HG02840 (cell line): ENCODE data around the gene CCDC6.
"Not testable (repeated sequence)": the region's sequence is repeated elsewhere in the genome, so short reads cannot be mapped to it uniquely, and the experiment has no call there.

Experiments
- ATAC-seq: cut with Tn5 transposase; IDR thresholded peaks from one replicate; pipeline ENCODE4 v1.9.1; 2021; ENCODE audit warnings: mild to moderate bottlenecking, moderate library complexity, moderate number of reproducible peaks; ENCODE audit not compliant: unreplicated experiment, low FRiP score

Gene CCDC6

GRCh38 chr10:59884893-59885292 is 21.5 kb downstream of the CCDC6 start:
- not testable (repeated sequence) for ATAC-seq

GRCh38 chr10:59881640-59882039 is 24.7 kb downstream of the CCDC6 start:
- ATAC-seq = no peak

GRCh38 chr10:59880971-59881510 is 25.3 kb downstream of the CCDC6 start:
- ATAC-seq = peak; percentile 72

- ATAC-seq = no peak
Observed at GRCh38 chr10:59880019-59880717, 26.2 kb downstream of the CCDC6 start.

- ATAC-seq = peak; percentile 34
Observed at GRCh38 chr10:59879363-59879913, 26.9 kb downstream of the CCDC6 start.

GRCh38 chr10:59878915-59879314 is 27.4 kb downstream of the CCDC6 start:
- ATAC-seq = no peak

- ATAC-seq = no peak
Observed at GRCh38 chr10:59878289-59878688, 28.1 kb downstream of the CCDC6 start.

- no peak for ATAC-seq
Observed at GRCh38 chr10:59877191-59877671, 29.1 kb downstream of the CCDC6 start.

GRCh38 chr10:59876695-59877094 is 29.7 kb downstream of the CCDC6 start:
- no peak for ATAC-seq

GRCh38 chr10:59876208-59876607 is 30.1 kb downstream of the CCDC6 start:
- ATAC-seq = not testable (repeated sequence)

GRCh38 chr10:59873896-59874295 is 32.5 kb downstream of the CCDC6 start:
- ATAC-seq = peak; percentile 54

GRCh38 chr10:59872892-59873463 is 33.4 kb downstream of the CCDC6 start:
- ATAC-seq = no peak

GRCh38 chr10:59870152-59870551 is 36.2 kb downstream of the CCDC6 start:
- ATAC-seq = no peak

- no peak for ATAC-seq
Observed at GRCh38 chr10:59869594-59869940, 36.8 kb downstream of the CCDC6 start.

GRCh38 chr10:59868696-59869593 is 37.4 kb downstream of the CCDC6 start:
- no peak for ATAC-seq

- ATAC-seq = no peak
Observed at GRCh38 chr10:59867590-59867989, 38.8 kb downstream of the CCDC6 start.

GRCh38 chr10:59865101-59865500 is 41.3 kb downstream of the CCDC6 start:
- peak; percentile 63 for ATAC-seq

GRCh38 chr10:59864141-59864962 is 42.0 kb downstream of the CCDC6 start:
- no peak for ATAC-seq

GRCh38 chr10:59859570-59859969 is 46.8 kb downstream of the CCDC6 start:
- ATAC-seq = no peak

GRCh38 chr10:59857921-59858320 is 48.4 kb downstream of the CCDC6 start:
- no peak for ATAC-seq
